K562 (cell line): ENCODE measurements around the gene DPP9. TPM values are rescaled to one million over a fixed set of nuclear protein-coding genes. Genes with fewer than 3 reads are reported as not detected.

Experiments
- ATAC-seq: fragments of 200-7000 bp; cut with Tn5 transposase; 3 replicates; pipeline ENCODE4 v1.9.1; 2020; ENCODE audit warnings: moderate library complexity
- BruUV-seq: library from RNA; stranded (reverse); fragments of 400-500 nt; replicated peaks from 2 replicates; lab custom pipeline; 2021; lab: Mats Ljungman, UMichigan
- CTCF ChIA-PET: fragments of 300-600 bp; formaldehyde crosslinking; extraction: SDS; loops from one replicate; lab custom pipeline; 2021; ENCODE audit warnings: low intra/inter-chr PET ratio; lab: Yijun Ruan, JAX
- POLR2A ChIA-PET: fragments of 300-600, 350-650 bp; sonication (Branson Sonifier 250); formaldehyde crosslinking; extraction: SDS; loops from one replicate; lab custom pipeline; 2021; ENCODE audit warnings: antibody characterized with exemption, inconsistent platforms; lab: Yijun Ruan, JAX
- DNase-seq, 4 experiments: peaks; one replicate each; pipeline versions ENCODE4 v3.0.0 to v3.0.0-alpha.2; 2011 to 2018; ENCODE audit warnings: low spot score in 3 of 4, mixed read lengths in 3 of 4; ENCODE audit errors: extremely low read depth in 1 of 4
- FAIRE-seq: peaks from 2 replicates; lab custom pipeline; 2011; peaks lifted over from hg19 to GRCh38; lab: Jason Lieb, UNC
- H2AFZ ChIP-seq: 2 replicates; pipeline ENCODE4 v1.6.0; 2011; ENCODE audit warnings: low read depth, low read length, control low read depth, inconsistent platforms
- H3K27ac ChIP-seq: fragments of 200-600 bp; 3 replicates; pipeline ENCODE4 v1.8.0; 2011; ENCODE audit warnings: low read depth, mild to moderate bottlenecking, control low read depth, inconsistent platforms, low read length, moderate library complexity, mixed read lengths; ENCODE audit errors: extremely low read depth
- H3K27me3 ChIP-seq, 2 experiments: fragments of 300-600 bp in 1 of 2; 2 replicates in 1 of 2; 3 replicates in 1 of 2; pipeline versions ENCODE4 v1.6.0 to v1.8.0; 2011; ENCODE audit warnings: inconsistent platforms in 2 of 2, low read length in 2 of 2, mild to moderate bottlenecking in 1 of 2, mixed read lengths in 1 of 2, moderate library complexity in 1 of 2; ENCODE audit not compliant: control insufficient read depth in 2 of 2, insufficient read depth in 2 of 2
- H3K36me3 ChIP-seq: fragments of 300-600 bp; 3 replicates; pipeline ENCODE4 v1.8.0; 2011; ENCODE audit warnings: mild to moderate bottlenecking, low read length, inconsistent platforms; ENCODE audit not compliant: control insufficient read depth, insufficient read depth
- H3K4me1 ChIP-seq, 2 experiments: fragments of 200-600 bp in 1 of 2; replicated peaks in 1 of 2; 2 replicates in 1 of 2; 3 replicates in 1 of 2; pipeline versions ENCODE4 v1.5.1 to v1.8.0; 2011; ENCODE audit warnings: inconsistent platforms in 2 of 2, low read length in 2 of 2, mild to moderate bottlenecking in 1 of 2, mixed read lengths in 1 of 2, moderate library complexity in 1 of 2; ENCODE audit not compliant: control insufficient read depth in 2 of 2, insufficient read depth in 2 of 2
- H3K4me2 ChIP-seq: 2 replicates; pipeline ENCODE4 v1.6.1; 2011; ENCODE audit warnings: low read length, control low read depth, inconsistent platforms, mixed read lengths; ENCODE audit not compliant: insufficient read depth
- H3K4me3 ChIP-seq: fragments of 200-600 bp; sonication (generic), shearing (Covaris generic); 2 replicates; pipeline ENCODE4 v1.5.1; 2016; ENCODE audit warnings: control low read depth, inconsistent platforms
- H3K79me2 ChIP-seq: fragments of 200-600 bp; 3 replicates; pipeline ENCODE4 v1.8.0; 2011; ENCODE audit warnings: low read length, inconsistent platforms; ENCODE audit not compliant: control insufficient read depth, insufficient read depth
- H3K9ac ChIP-seq, 2 experiments: 2 replicates each; pipeline versions ENCODE4 v1.6.0 to v1.6.1; 2011; ENCODE audit warnings: low read depth in 2 of 2, low read length in 2 of 2, control low read depth in 1 of 2, inconsistent platforms in 1 of 2, mild to moderate bottlenecking in 1 of 2, mixed read lengths in 1 of 2; ENCODE audit not compliant: insufficient read depth in 1 of 2
- H3K9me1 ChIP-seq: one replicate; pipeline ENCODE4 v1.6.0; 2011; ENCODE audit warnings: inconsistent platforms, mild to moderate bottlenecking, low read length, moderate library complexity; ENCODE audit not compliant: control insufficient read depth, insufficient read depth
- H3K9me3 ChIP-seq: replicated peaks from 2 replicates; pipeline ENCODE4 v1.5.1; 2011; ENCODE audit warnings: low read depth, low read length, inconsistent platforms; ENCODE audit not compliant: control insufficient read depth, insufficient read depth
- H4K20me1 ChIP-seq: replicated peaks from 2 replicates; pipeline ENCODE4 v1.6.1; 2011; ENCODE audit warnings: low read length, inconsistent platforms, mixed read lengths; ENCODE audit not compliant: control insufficient read depth, insufficient read depth
- CAMTA2 ChIP-seq: fragments of 250-450 bp; sonication (Bioruptor Pico); conservative IDR thresholded peaks from 2 replicates; pipeline ENCODE4 v1.5.1; 2022
- GABPA ChIP-seq: fragments of 200-800 bp; sonication (Bioruptor generic); conservative IDR thresholded peaks from 2 replicates; pipeline ENCODE4 v1.6.1; 2016; ENCODE audit warnings: low read depth, missing genetic modification characterization, missing compliant biosample characterization
- HDAC1 ChIP-seq, 2 experiments: fragments of 450-650 bp; IDR thresholded peaks; 2 replicates each; pipeline ENCODE4 v1.6.1; 2016 to 2017; ENCODE audit warnings: inconsistent platforms in 1 of 2, mild to moderate bottlenecking in 1 of 2, moderate library complexity in 1 of 2
- KLF10 ChIP-seq: fragments of 250-450 bp; sonication (Bioruptor Pico); IDR thresholded peaks from 2 replicates; pipeline ENCODE4 v1.6.1; 2021; ENCODE audit warnings: matching md5 sums
- SIX5 ChIP-seq, 2 experiments: IDR thresholded peaks; 2 replicates each; pipeline ENCODE4 v1.6.1; 2011; ENCODE audit warnings: low read length in 2 of 2, borderline replicate concordance in 1 of 2, low read depth in 1 of 2, mild to moderate bottlenecking in 1 of 2, moderate library complexity in 1 of 2; ENCODE audit not compliant: insufficient read depth in 1 of 2
- TCFL5 ChIP-seq: fragments of 250-450 bp; sonication (Bioruptor Pico); conservative IDR thresholded peaks from 2 replicates; pipeline ENCODE4 v1.6.1; 2021; ENCODE audit warnings: mild to moderate bottlenecking, moderate library complexity, matching md5 sums
- WGBS: fragments of 100-300 bp; shearing (Covaris generic); methylation state at CpG from one replicate; pipeline ENCODE4 v1.1.6; 2016; ENCODE audit warnings: low coverage, mixed read lengths; ENCODE audit not compliant: insufficient coverage; ENCODE audit errors: missing lambda C conversion rate; 5-methylcytosine and 5-hydroxymethylcytosine counted together
- in situ Hi-C: fragments of 300-500 bp; cut with MboI; formaldehyde crosslinking; loops from 4 replicates; pipeline ENCODE4 v1.15.0; 2018; ENCODE audit warnings: inconsistent platforms, mixed read lengths
- intact Hi-C: fragments of 100-400 bp; cut with micrococcal nuclease; formaldehyde crosslinking; loops from 2 replicates; pipeline ENCODE4 v1.14.2; 2022
- polyA plus RNA-seq, 8 experiments: library from polyadenylated mRNA; depleted of rRNA in 4 of 8; stranded (reverse) in 5 of 8; unstranded in 3 of 8; fragments of >200 nt; fragmentation: Nextera tagmentation in 2 of 8; fragmentation: Illumina TruSeq in 1 of 8; extraction: Ambion mirVana in 2 of 8; extraction: Trizol in 1 of 8; gene quantifications; 2 replicates each; pipeline versions ENCODE4 v1.2.1 to v1.2.3, GENCODE V29; 2011 to 2014; ENCODE audit warnings: inconsistent platforms in 1 of 8, missing spikeins in 1 of 8
- total RNA-seq, 7 experiments: library from RNA; depleted of rRNA in 6 of 7; stranded (reverse); fragments of >200 nt in 6 of 7; fragmentation: Illumina TruSeq in 2 of 7; extraction: Trizol in 2 of 7; gene quantifications; 2 replicates each; pipeline versions ENCODE4 v1.2.1 to v1.2.3, GENCODE V29; 2011 to 2021; ENCODE audit warnings: low replicate concordance in 1 of 7
- TF ChIP-seq, protein P1 (sequence below), 2 experiments: fragments of 450-650 bp in 1 of 2; sonication (generic) in 1 of 2; formaldehyde crosslinking in 1 of 2; IDR thresholded peaks in 1 of 2; conservative IDR thresholded peaks in 1 of 2; 2 replicates each; pipeline versions ENCODE4 v1.6.1 to v1.8.1; 2016 to 2023; ENCODE audit warnings: mild to moderate bottlenecking in 2 of 2, moderate library complexity in 2 of 2, inconsistent platforms in 1 of 2, missing genetic modification reagents in 1 of 2

Gene DPP9
- total and polyA plus RNA-seq, 9 of the 15 experiments (the other 6 are each of a cell fraction or from before 2014, with no cell fraction given) = 0.90 to 66.7 (median 24.5) TPM

GRCh38 chr19:4744451-4745174 is 21.0 kb upstream of the DPP9 start (continued):
- TF ChIP-seq, protein P1, sequence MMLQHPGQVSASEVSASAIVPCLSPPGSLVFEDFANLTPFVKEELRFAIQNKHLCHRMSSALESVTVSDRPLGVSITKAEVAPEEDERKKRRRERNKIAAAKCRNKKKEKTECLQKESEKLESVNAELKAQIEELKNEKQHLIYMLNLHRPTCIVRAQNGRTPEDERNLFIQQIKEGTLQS (IDR thresholded peaks at IDR 0.05) = peak; percentile 88
- TF ChIP-seq, protein P1 (CRISPR knock-in tag; conservative IDR thresholded peaks at IDR 0.05) = no peak
- peak in 1 of 2 experiments; percentile 65; a peak in 1 of 4 replicates for TF ChIP-seq HDAC1 (IDR thresholded peaks at IDR 0.05)
- TF ChIP-seq, all 486 proteins: peak for 20

GRCh38 chr19:4742723-4743646 is 19.3 kb upstream of the DPP9 start:
- in situ Hi-C loops = no loop called here
- Histone ChIP-seq H3K79me2 (no peaks in the 10 kb centered on the region), H3K27ac (no peak overlapping the region), H3K4me2 (no peak overlapping the region), H3K9me1 (no peaks in the 10 kb centered on the region), H3K4me1 (peaks cover 0 to 6% of the 10 kb centered on the region in 2 experiments; a peak in 3 of 5 replicates), H3K27me3 (peaks cover 20 to 46% of the 10 kb centered on the region in 2 experiments), H3K36me3 (no peaks in the 10 kb centered on the region), H3K9ac (peak overlapping the region in 1 of 2 experiments; percentile 35; a peak in 2 of 4 replicates), H2AFZ (no peak overlapping the region), H3K4me3 (no peak overlapping the region)
- CTCF ChIA-PET = no interaction called here
- intact Hi-C loops = no loop called here
- WGBS = 0% methylated on average over 8 of the region's 12 CpGs
- ATAC-seq = no peak
- no peak for DNase-seq
- no peak for FAIRE-seq
- no peak for TF ChIP-seq KLF10 (CRISPR knock-in tag)
- no peak for TF ChIP-seq SIX5 (IDR thresholded peaks at IDR 0.05; ENCODE audit: borderline replicate concordance in 1 of 2, insufficient read depth in 1 of 2, low read depth in 1 of 2, low read length in 2 of 2)
- TF ChIP-seq TCFL5 = no peak
- no peak for TF ChIP-seq GABPA (tag)
- no peak for TF ChIP-seq CAMTA2 (CRISPR knock-in tag)
- TF ChIP-seq, all 486 proteins: peak for 0
- POLR2A ChIA-PET = interaction anchor here (0.6 to 1.2 kb wide), 2 partner anchors 56 to 711 kb away, joined by 3 to 4 read pairs; no protein-coding TSS in a partner anchor
- Histone ChIP-seq H4K20me1 (no peaks in the 10 kb centered on the region), H3K9me3 (no peaks in the 10 kb centered on the region)
- no TSS peak for BruUV-seq
